Fibroblast of villous mesenchyme (primary cell): ENCODE results near the gene RHOBTB3. TPM values are rescaled to one million over a fixed set of nuclear protein-coding genes. Genes with fewer than 3 reads are reported as not detected.
"Not testable (repeated sequence)": the region's sequence is repeated elsewhere in the genome, so short reads cannot be mapped to it uniquely, and the experiment has no call there.

Experiments used
- DNase-seq: peaks from one replicate; pipeline ENCODE4 v3.0.0-alpha.2; 2010; ENCODE audit warnings: low read depth
- H3K4me3 ChIP-seq: 2 replicates; pipeline ENCODE4 v1.5.1; 2011; ENCODE audit warnings: low read depth, mild to moderate bottlenecking, low read length
- CTCF ChIP-seq: IDR thresholded peaks from 2 replicates; pipeline ENCODE4 v1.5.1; 2012; ENCODE audit warnings: low read depth, mild to moderate bottlenecking, low read length; ENCODE audit not compliant: insufficient read depth
- total RNA-seq: library from RNA; depleted of rRNA; stranded (reverse); fragments of >200 nt; gene quantifications from 2 replicates; pipeline ENCODE4 v1.2.3, GENCODE V29; 2012

RHOBTB3 gene
- total RNA-seq, 1 donor: 720 TPM

GRCh38 chr5:95708876-95709275, 22.3 kb upstream of the RHOBTB3 start:
- DNase-seq: no peak
- no peak overlapping the region for H3K4me3 ChIP-seq
- no peak for TF ChIP-seq CTCF

GRCh38 chr5:95709967-95710650, 21.0 kb upstream of the RHOBTB3 start:
- H3K4me3 ChIP-seq: no peak overlapping the region
- peak; percentile 68 for DNase-seq
- TF ChIP-seq CTCF: no peak

- H3K4me3 ChIP-seq: not testable (repeated sequence)
- peak; percentile 83 for DNase-seq
These were observed 20.3 kb upstream of the RHOBTB3 start for GRCh38 chr5:95710651-95711500.

- no peak overlapping the region for H3K4me3 ChIP-seq
- no peak for DNase-seq
- TF ChIP-seq CTCF: no peak
These were observed 19.4 kb upstream of the RHOBTB3 start for GRCh38 chr5:95711501-95712346.

GRCh38 chr5:95712347-95712958, 18.7 kb upstream of the RHOBTB3 start:
- H3K4me3 ChIP-seq: no peak overlapping the region
- TF ChIP-seq CTCF: no peak
- peak; percentile 83 for DNase-seq

- not testable (repeated sequence) for DNase-seq, H3K4me3 ChIP-seq
These were observed 17.9 kb upstream of the RHOBTB3 start for GRCh38 chr5:95713246-95713645.

GRCh38 chr5:95713960-95714710, 17.0 kb upstream of the RHOBTB3 start:
- no peak for TF ChIP-seq CTCF
- no peak overlapping the region for H3K4me3 ChIP-seq
- peak; percentile 69 for DNase-seq
